HepG2 (cell line): ENCODE data around the gene EGLN1. TPM values are rescaled to one million over a fixed set of nuclear protein-coding genes. Genes with fewer than 3 reads are reported as not detected.

Experiments used
- FOSL1 ChIP-seq: sonication (generic); formaldehyde crosslinking; IDR thresholded peaks from 2 replicates; pipeline ENCODE4 v1.9.0; 2021; ENCODE audit warnings: missing genetic modification reagents, borderline replicate concordance
- HNF1A ChIP-seq, 2 experiments: sonication (generic) in 1 of 2; formaldehyde crosslinking in 1 of 2; IDR thresholded peaks; 2 replicates each; pipeline versions ENCODE4 v1.4.0 to v1.6.1; 2016 to 2020; ENCODE audit warnings: borderline replicate concordance in 1 of 2, low read depth in 1 of 2, mild to moderate bottlenecking in 1 of 2, missing genetic modification reagents in 1 of 2
- JDP2 ChIP-seq: sonication (generic); formaldehyde crosslinking; IDR thresholded peaks from 2 replicates; pipeline ENCODE4 v1.8.1; 2022; ENCODE audit warnings: missing genetic modification reagents, borderline replicate concordance
- MAX ChIP-seq: IDR thresholded peaks from 2 replicates; pipeline ENCODE4 v1.6.1; 2012; ENCODE audit warnings: inconsistent platforms
- ZNF335 ChIP-seq: sonication (generic); formaldehyde crosslinking; IDR thresholded peaks from 2 replicates; pipeline ENCODE4 v1.4.0; 2020; ENCODE audit warnings: missing genetic modification reagents
- ZNF766 ChIP-seq: sonication (generic); formaldehyde crosslinking; IDR thresholded peaks from 2 replicates; pipeline ENCODE4 v1.5.0; 2020; ENCODE audit warnings: missing genetic modification reagents, borderline replicate concordance
- polyA plus RNA-seq, 8 experiments: library from polyadenylated mRNA; depleted of rRNA in 3 of 8; stranded (reverse) in 7 of 8; unstranded in 1 of 8; fragments of >200 nt; fragmentation: Illumina TruSeq in 4 of 8; extraction: Trizol in 4 of 8; gene quantifications; 2 replicates each; pipeline versions ENCODE4 v1.2.1 to v1.2.3, GENCODE V29; 2011 to 2016; ENCODE audit warnings: low read depth in 4 of 8, missing spikeins in 1 of 8, mixed read lengths in 1 of 8; ENCODE audit not compliant: insufficient read depth in 1 of 8
- total RNA-seq, 5 experiments: library from RNA; depleted of rRNA; stranded (reverse); fragments of >200 nt; fragmentation: Illumina TruSeq; extraction: Trizol; gene quantifications; 2 replicates each; pipeline ENCODE4 v1.2.3, GENCODE V29; 2016; ENCODE audit warnings: low read depth in 1 of 5
- TF ChIP-seq, protein P1 (sequence below), 2 experiments: sonication (generic) in 1 of 2; formaldehyde crosslinking in 1 of 2; IDR thresholded peaks; 2 replicates each; pipeline versions ENCODE4 v1.6.1 to v1.9.0; 2014 to 2022; ENCODE audit warnings: antibody characterized with exemption in 1 of 2, borderline replicate concordance in 1 of 2, inconsistent platforms in 1 of 2, low read depth in 1 of 2, missing genetic modification reagents in 1 of 2
- TF ChIP-seq, protein P2 (sequence below): IDR thresholded peaks from 2 replicates; pipeline ENCODE4 v1.4.0; 2020; ENCODE audit warnings: mild to moderate bottlenecking, missing genetic modification reagents

EGLN1 gene
- total and polyA plus RNA-seq, 2 of the 13 experiments (the other 11 are each of a cell fraction or from before 2014, with no cell fraction given), result 34.4 to 44.1 TPM

GRCh38 chr1:231423648-231424047 is 1.6 kb upstream of the EGLN1 start (continued):
- TF ChIP-seq, protein P1, sequence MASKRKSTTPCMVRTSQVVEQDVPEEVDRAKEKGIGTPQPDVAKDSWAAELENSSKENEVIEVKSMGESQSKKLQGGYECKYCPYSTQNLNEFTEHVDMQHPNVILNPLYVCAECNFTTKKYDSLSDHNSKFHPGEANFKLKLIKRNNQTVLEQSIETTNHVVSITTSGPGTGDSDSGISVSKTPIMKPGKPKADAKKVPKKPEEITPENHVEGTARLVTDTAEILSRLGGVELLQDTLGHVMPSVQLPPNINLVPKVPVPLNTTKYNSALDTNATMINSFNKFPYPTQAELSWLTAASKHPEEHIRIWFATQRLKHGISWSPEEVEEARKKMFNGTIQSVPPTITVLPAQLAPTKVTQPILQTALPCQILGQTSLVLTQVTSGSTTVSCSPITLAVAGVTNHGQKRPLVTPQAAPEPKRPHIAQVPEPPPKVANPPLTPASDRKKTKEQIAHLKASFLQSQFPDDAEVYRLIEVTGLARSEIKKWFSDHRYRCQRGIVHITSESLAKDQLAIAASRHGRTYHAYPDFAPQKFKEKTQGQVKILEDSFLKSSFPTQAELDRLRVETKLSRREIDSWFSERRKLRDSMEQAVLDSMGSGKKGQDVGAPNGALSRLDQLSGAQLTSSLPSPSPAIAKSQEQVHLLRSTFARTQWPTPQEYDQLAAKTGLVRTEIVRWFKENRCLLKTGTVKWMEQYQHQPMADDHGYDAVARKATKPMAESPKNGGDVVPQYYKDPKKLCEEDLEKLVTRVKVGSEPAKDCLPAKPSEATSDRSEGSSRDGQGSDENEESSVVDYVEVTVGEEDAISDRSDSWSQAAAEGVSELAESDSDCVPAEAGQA (IDR thresholded peaks at IDR 0.05; ENCODE audit: low read depth), result no peak
- TF ChIP-seq, protein P1 (CRISPR knock-in tag; IDR thresholded peaks at IDR 0.05; ENCODE audit: borderline replicate concordance), result no peak; the same call in 1 of the 2 replicates
- TF ChIP-seq ZNF766 (CRISPR knock-in tag), result no peak
- TF ChIP-seq ZNF335, result peak; percentile 91
- TF ChIP-seq, protein P2, sequence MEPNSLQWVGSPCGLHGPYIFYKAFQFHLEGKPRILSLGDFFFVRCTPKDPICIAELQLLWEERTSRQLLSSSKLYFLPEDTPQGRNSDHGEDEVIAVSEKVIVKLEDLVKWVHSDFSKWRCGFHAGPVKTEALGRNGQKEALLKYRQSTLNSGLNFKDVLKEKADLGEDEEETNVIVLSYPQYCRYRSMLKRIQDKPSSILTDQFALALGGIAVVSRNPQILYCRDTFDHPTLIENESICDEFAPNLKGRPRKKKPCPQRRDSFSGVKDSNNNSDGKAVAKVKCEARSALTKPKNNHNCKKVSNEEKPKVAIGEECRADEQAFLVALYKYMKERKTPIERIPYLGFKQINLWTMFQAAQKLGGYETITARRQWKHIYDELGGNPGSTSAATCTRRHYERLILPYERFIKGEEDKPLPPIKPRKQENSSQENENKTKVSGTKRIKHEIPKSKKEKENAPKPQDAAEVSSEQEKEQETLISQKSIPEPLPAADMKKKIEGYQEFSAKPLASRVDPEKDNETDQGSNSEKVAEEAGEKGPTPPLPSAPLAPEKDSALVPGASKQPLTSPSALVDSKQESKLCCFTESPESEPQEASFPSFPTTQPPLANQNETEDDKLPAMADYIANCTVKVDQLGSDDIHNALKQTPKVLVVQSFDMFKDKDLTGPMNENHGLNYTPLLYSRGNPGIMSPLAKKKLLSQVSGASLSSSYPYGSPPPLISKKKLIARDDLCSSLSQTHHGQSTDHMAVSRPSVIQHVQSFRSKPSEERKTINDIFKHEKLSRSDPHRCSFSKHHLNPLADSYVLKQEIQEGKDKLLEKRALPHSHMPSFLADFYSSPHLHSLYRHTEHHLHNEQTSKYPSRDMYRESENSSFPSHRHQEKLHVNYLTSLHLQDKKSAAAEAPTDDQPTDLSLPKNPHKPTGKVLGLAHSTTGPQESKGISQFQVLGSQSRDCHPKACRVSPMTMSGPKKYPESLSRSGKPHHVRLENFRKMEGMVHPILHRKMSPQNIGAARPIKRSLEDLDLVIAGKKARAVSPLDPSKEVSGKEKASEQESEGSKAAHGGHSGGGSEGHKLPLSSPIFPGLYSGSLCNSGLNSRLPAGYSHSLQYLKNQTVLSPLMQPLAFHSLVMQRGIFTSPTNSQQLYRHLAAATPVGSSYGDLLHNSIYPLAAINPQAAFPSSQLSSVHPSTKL (CRISPR knock-in tag), result peak; percentile 96
- peak; percentile 94 for TF ChIP-seq FOSL1 (CRISPR knock-in tag)
- TF ChIP-seq HNF1A (IDR thresholded peaks at IDR 0.05; ENCODE audit: low read depth), result no peak
- no peak for TF ChIP-seq HNF1A (CRISPR knock-in tag; IDR thresholded peaks at IDR 0.05; ENCODE audit: borderline replicate concordance)
- no peak for TF ChIP-seq MAX
- TF ChIP-seq JDP2, result no peak
